Colon (tissue), 2 donors: Measurements from ENCODE around the gene B3GALT5.
"Not testable (repeated sequence)": the region's sequence is repeated elsewhere in the genome, so short reads cannot be mapped to it uniquely, and the experiment has no call there.

Experiments
- FAIRE-seq: peaks from 2 replicates; lab custom pipeline; 2012; peaks lifted over from hg19 to GRCh38; lab: Jason Lieb, UNC
- donor health status: control.
- donor health status: control.

The B3GALT5 gene

GRCh38 chr21:39612233-39613040, at the start of gene B3GALT5:
B3GALT5 (plus strand) TSS chr21:39612940; CDS start chr21:39660560, 47,620 bp downstream.
- no peak for FAIRE-seq

- no peak for FAIRE-seq
These were observed 48.5 kb upstream of the B3GALT5 start for GRCh38 chr21:39564200-39564599.

- FAIRE-seq, result no peak
These were observed 45.4 kb upstream of the B3GALT5 start for GRCh38 chr21:39567180-39567972.

- FAIRE-seq, result no peak
These were observed 44.4 kb upstream of the B3GALT5 start for GRCh38 chr21:39568361-39568760.

GRCh38 chr21:39575775-39576174, 37.0 kb upstream of the B3GALT5 start:
- no peak for FAIRE-seq

- no peak for FAIRE-seq
These were observed 36.1 kb upstream of the B3GALT5 start for GRCh38 chr21:39576518-39577128.

- no peak for FAIRE-seq
These were observed 32.9 kb upstream of the B3GALT5 start for GRCh38 chr21:39579734-39580332.

GRCh38 chr21:39580744-39581143, 32.0 kb upstream of the B3GALT5 start:
- no peak for FAIRE-seq

- FAIRE-seq, result no peak
These were observed 31.3 kb upstream of the B3GALT5 start for GRCh38 chr21:39581414-39581813.

- no peak for FAIRE-seq
These were observed 30.0 kb upstream of the B3GALT5 start for GRCh38 chr21:39582749-39583148.

- not testable (repeated sequence) for FAIRE-seq
These were observed 29.2 kb upstream of the B3GALT5 start for GRCh38 chr21:39583586-39583985.

GRCh38 chr21:39587376-39587775, 25.4 kb upstream of the B3GALT5 start:
- no peak for FAIRE-seq

- no peak for FAIRE-seq
These were observed 23.9 kb upstream of the B3GALT5 start for GRCh38 chr21:39588884-39589283.

GRCh38 chr21:39593522-39593921, 19.2 kb upstream of the B3GALT5 start:
- FAIRE-seq, result no peak

- FAIRE-seq, result no peak
These were observed 17.3 kb upstream of the B3GALT5 start for GRCh38 chr21:39595465-39595864.

GRCh38 chr21:39597595-39597994, 15.1 kb upstream of the B3GALT5 start:
- no peak for FAIRE-seq

- FAIRE-seq, result no peak
These were observed 13.4 kb upstream of the B3GALT5 start for GRCh38 chr21:39599191-39599970.

- no peak for FAIRE-seq
These were observed 11.4 kb upstream of the B3GALT5 start for GRCh38 chr21:39601187-39601928.

- no peak for FAIRE-seq
These were observed 10.6 kb upstream of the B3GALT5 start for GRCh38 chr21:39602076-39602689.

GRCh38 chr21:39602793-39603192, 9.9 kb upstream of the B3GALT5 start:
- no peak for FAIRE-seq
